H1 (cell line): ENCODE measurements around the gene LINC01488. TPM values are rescaled to one million over a fixed set of nuclear protein-coding genes. Genes with fewer than 3 reads are reported as not detected.

Experiments used
- CTCF ChIA-PET: fragments of 300-600 bp; sonication (Branson Sonifier 250); formaldehyde crosslinking; loops from one replicate; lab custom pipeline; 2021; ENCODE audit not compliant: partially characterized antibody; lab: Charles Lee
- POLR2A ChIA-PET: fragments of 300-600 bp; sonication (Branson Sonifier 250); formaldehyde crosslinking; loops from one replicate; lab custom pipeline; 2021; ENCODE audit warnings: inconsistent platforms; ENCODE audit not compliant: partially characterized antibody; lab: Charles Lee
- DNase-seq, 2 experiments: peaks; one replicate each; pipeline versions ENCODE4 v3.0.0 to v3.0.0-alpha.2; 2010 to 2022; ENCODE audit warnings: low spot score in 2 of 2, low read depth in 1 of 2, mixed read lengths in 1 of 2
- FAIRE-seq: peaks from 2 replicates; lab custom pipeline; 2011; peaks lifted over from hg19 to GRCh38; lab: Jason Lieb, UNC
- H2AFZ ChIP-seq: 2 replicates; pipeline ENCODE4 v1.8.1; 2012; ENCODE audit warnings: low read length, inconsistent platforms
- H2AK5ac ChIP-seq: 2 replicates; pipeline ENCODE4 v1.6.1; 2013; ENCODE audit warnings: low read depth, low read length
- H2BK120ac ChIP-seq: replicated peaks from 2 replicates; pipeline ENCODE3; 2013; ENCODE audit warnings: low read depth, low read length, inconsistent platforms
- H2BK12ac ChIP-seq: 2 replicates; pipeline ENCODE4 v1.6.1; 2013; ENCODE audit warnings: low read depth, low read length
- H2BK15ac ChIP-seq: 2 replicates; pipeline ENCODE4 v1.6.1; 2013; ENCODE audit warnings: low read length
- H2BK20ac ChIP-seq: 2 replicates; pipeline ENCODE4 v1.6.1; 2013; ENCODE audit warnings: low read length
- H2BK5ac ChIP-seq: 2 replicates; pipeline ENCODE4 v1.6.1; 2013; ENCODE audit warnings: low read depth, low read length
- H3K14ac ChIP-seq: 2 replicates; pipeline ENCODE4 v1.6.1; 2013; ENCODE audit warnings: inconsistent platforms; ENCODE audit not compliant: insufficient read length
- H3K18ac ChIP-seq: 2 replicates; pipeline ENCODE4 v1.6.1; 2013; ENCODE audit warnings: low read length; ENCODE audit errors: extremely low read depth
- H3K23ac ChIP-seq: 2 replicates; pipeline ENCODE4 v1.6.1; 2013; ENCODE audit warnings: inconsistent platforms; ENCODE audit not compliant: insufficient read length
- H3K23me2 ChIP-seq: 2 replicates; pipeline ENCODE4 v1.6.1; 2013; ENCODE audit warnings: low read depth, low read length
- H3K27ac ChIP-seq: 2 replicates; pipeline ENCODE4 v1.6.1; 2011; ENCODE audit warnings: low read depth, low read length, inconsistent platforms
- H3K27me3 ChIP-seq, 4 experiments: replicated peaks in 1 of 4; 1 replicate in 1 of 4; 2 replicates in 3 of 4; pipeline versions ENCODE4 v1.6.1 to v1.8.1; 2011 to 2013; ENCODE audit warnings: low read length in 3 of 4, mild to moderate bottlenecking in 3 of 4, inconsistent platforms in 2 of 4, mixed read lengths in 2 of 4, moderate library complexity in 1 of 4; ENCODE audit not compliant: control insufficient read depth in 3 of 4, insufficient read depth in 3 of 4; ENCODE audit errors: extremely low read depth in 1 of 4
- H3K36me3 ChIP-seq, 4 experiments: 2 replicates each; pipeline versions ENCODE4 v1.6.1 to v1.8.1; 2011 to 2013; ENCODE audit warnings: mild to moderate bottlenecking in 4 of 4, low read length in 3 of 4, moderate library complexity in 2 of 4, control low read depth in 1 of 4, inconsistent platforms in 1 of 4; ENCODE audit not compliant: insufficient read depth in 4 of 4, control insufficient read depth in 2 of 4
- H3K4ac ChIP-seq: replicated peaks from 2 replicates; pipeline ENCODE3; 2013; ENCODE audit warnings: low read length, low read depth, mixed read lengths, inconsistent platforms; ENCODE audit not compliant: insufficient read length
- H3K4me1 ChIP-seq, 4 experiments: replicated peaks in 1 of 4; 1 replicate in 1 of 4; 2 replicates in 3 of 4; pipeline versions ENCODE4 v1.6.1 to v1.8.1; 2011 to 2013; ENCODE audit warnings: low read length in 3 of 4, inconsistent platforms in 2 of 4, mixed read lengths in 1 of 4; ENCODE audit not compliant: insufficient read depth in 4 of 4, control insufficient read depth in 3 of 4
- H3K4me2 ChIP-seq, 2 experiments: 2 replicates each; pipeline versions ENCODE4 v1.6.1 to v1.8.1; 2011 to 2013; ENCODE audit warnings: low read depth in 2 of 2, low read length in 2 of 2, control low read depth in 1 of 2, inconsistent platforms in 1 of 2, mild to moderate bottlenecking in 1 of 2; ENCODE audit not compliant: insufficient read depth in 1 of 2
- H3K4me3 ChIP-seq, 4 experiments: fragments of 200-600, 300-600 bp in 1 of 4; sonication (generic), shearing (Covaris generic), sonication (Bioruptor Twin) in 1 of 4; 2 replicates each; pipeline versions ENCODE4 v1.5.1 to v1.8.1; 2011 to 2016; ENCODE audit warnings: low read length in 4 of 4, low read depth in 3 of 4, control low read depth in 2 of 4, inconsistent platforms in 2 of 4, mild to moderate bottlenecking in 2 of 4, mixed read lengths in 1 of 4, moderate library complexity in 1 of 4; ENCODE audit not compliant: insufficient read depth in 2 of 4; ENCODE audit errors: extremely low read depth in 1 of 4
- H3K56ac ChIP-seq: replicated peaks from 2 replicates; pipeline ENCODE3; 2013; ENCODE audit warnings: low read depth, mild to moderate bottlenecking, mixed read lengths, low read length, inconsistent platforms; ENCODE audit not compliant: insufficient read length
- H3K79me1 ChIP-seq: 2 replicates; pipeline ENCODE4 v1.6.1; 2013; ENCODE audit warnings: low read depth, low read length, control low read depth
- H3K79me2 ChIP-seq, 2 experiments: 2 replicates each; pipeline versions ENCODE4 v1.6.1 to v1.8.1; 2012 to 2013; ENCODE audit warnings: low read length in 2 of 2, mild to moderate bottlenecking in 2 of 2, inconsistent platforms in 1 of 2; ENCODE audit not compliant: insufficient read depth in 2 of 2, control insufficient read depth in 1 of 2
- H3K9ac ChIP-seq, 4 experiments: replicated peaks in 1 of 4; 1 replicate in 1 of 4; 2 replicates in 3 of 4; pipeline versions ENCODE4 v1.6.1 to v1.8.1; 2011 to 2013; ENCODE audit warnings: low read depth in 3 of 4, low read length in 3 of 4, control low read depth in 2 of 4, mild to moderate bottlenecking in 2 of 4, moderate library complexity in 2 of 4, inconsistent platforms in 1 of 4; ENCODE audit errors: extremely low read depth in 1 of 4
- H3K9me3 ChIP-seq, 2 experiments: 2 replicates each; pipeline versions ENCODE4 v1.6.1 to v1.8.1; 2012 to 2013; ENCODE audit warnings: mild to moderate bottlenecking in 2 of 2, moderate library complexity in 2 of 2, control low read depth in 1 of 2, inconsistent platforms in 1 of 2, low read depth in 1 of 2, low read length in 1 of 2, mixed read lengths in 1 of 2; ENCODE audit not compliant: insufficient read depth in 2 of 2
- H4K20me1 ChIP-seq, 2 experiments: replicated peaks in 1 of 2; 2 replicates each; pipeline versions ENCODE3 to v1.8.1; 2011 to 2013; ENCODE audit warnings: inconsistent platforms in 2 of 2, low read length in 2 of 2, mild to moderate bottlenecking in 1 of 2; ENCODE audit not compliant: insufficient read depth in 2 of 2, control insufficient read depth in 1 of 2
- H4K5ac ChIP-seq: 2 replicates; pipeline ENCODE4 v1.6.1; 2013; ENCODE audit warnings: low read length, low read depth, mixed read lengths, inconsistent platforms; ENCODE audit not compliant: insufficient read length
- H4K8ac ChIP-seq: 2 replicates; pipeline ENCODE4 v1.8.0; 2013; ENCODE audit warnings: mild to moderate bottlenecking, moderate library complexity, low read length, inconsistent platforms; ENCODE audit not compliant: insufficient read depth; ENCODE audit errors: extremely low read depth
- H4K91ac ChIP-seq: replicated peaks from 2 replicates; pipeline ENCODE3; 2013; ENCODE audit warnings: low read length, mixed read lengths, inconsistent platforms; ENCODE audit not compliant: insufficient read length
- CHD2 ChIP-seq: IDR thresholded peaks from 2 replicates; pipeline ENCODE4 v1.6.1; 2012; ENCODE audit warnings: low read length, improper control_type of control experiment
- EGR1 ChIP-seq: IDR thresholded peaks from 2 replicates; pipeline ENCODE4 v1.6.1; 2011; ENCODE audit warnings: low read depth, low read length, borderline replicate concordance
- JUND ChIP-seq: IDR thresholded peaks from 2 replicates; pipeline ENCODE4 v1.6.1; 2011; ENCODE audit warnings: mild to moderate bottlenecking, improper control_type of control experiment, low read length
- KDM4A ChIP-seq: IDR thresholded peaks from one replicate; pipeline ENCODE4 v1.7.1; 2012; ENCODE audit warnings: low read depth, mild to moderate bottlenecking, moderate library complexity, low read length, inconsistent platforms; ENCODE audit not compliant: severe bottlenecking
- NRF1 ChIP-seq: IDR thresholded peaks from 2 replicates; pipeline ENCODE4 v1.6.1; 2011; ENCODE audit warnings: mild to moderate bottlenecking, low read depth, low read length, improper control_type of control experiment
- POLR2A ChIP-seq, 2 experiments: IDR thresholded peaks; 1 replicate in 1 of 2; 2 replicates in 1 of 2; pipeline ENCODE4 v1.6.1; 2011; ENCODE audit warnings: low read depth in 2 of 2, low read length in 2 of 2, mild to moderate bottlenecking in 2 of 2; ENCODE audit errors: control extremely low read depth in 1 of 2
- RAD21 ChIP-seq, 2 experiments: IDR thresholded peaks in 1 of 2; conservative IDR thresholded peaks in 1 of 2; 2 replicates each; pipeline ENCODE4 v1.6.1; 2011; ENCODE audit warnings: low read depth in 2 of 2, low read length in 2 of 2, improper control_type of control experiment in 1 of 2, inconsistent platforms in 1 of 2, mild to moderate bottlenecking in 1 of 2, moderate library complexity in 1 of 2
- RBBP5 ChIP-seq: IDR thresholded peaks from 2 replicates; pipeline ENCODE4 v1.7.1; 2012; ENCODE audit warnings: low read depth, mild to moderate bottlenecking, inconsistent platforms, low read length, moderate library complexity, borderline replicate concordance
- SP1 ChIP-seq: IDR thresholded peaks from 2 replicates; pipeline ENCODE4 v1.6.1; 2011; ENCODE audit warnings: low read depth, low read length
- TAF1 ChIP-seq: IDR thresholded peaks from 2 replicates; pipeline ENCODE4 v1.6.1; 2011; ENCODE audit warnings: mild to moderate bottlenecking, low read depth, low read length
- ZNF274 ChIP-seq: IDR thresholded peaks from 2 replicates; pipeline ENCODE4 v1.7.0; 2012; ENCODE audit warnings: low read length, borderline replicate concordance; ENCODE audit errors: extremely low read depth
- WGBS, 2 experiments: shearing (Covaris generic) in 1 of 2; methylation state at CpG; one replicate each; pipeline versions ENCODE4 v1.1.6 to v1.1.7; 2013 to 2015; ENCODE audit warnings: low lambda C conversion rate in 2 of 2, mixed read lengths in 2 of 2, inconsistent platforms in 1 of 2, low coverage in 1 of 2, missing lambda C conversion rate in 1 of 2; ENCODE audit not compliant: insufficient replicate concordance in 2 of 2, insufficient coverage in 1 of 2, insufficient read length in 1 of 2; ENCODE audit errors: extremely low coverage in 1 of 2, missing lambda C conversion rate in 1 of 2; 5-methylcytosine and 5-hydroxymethylcytosine counted together
- polyA plus RNA-seq, 7 experiments: library from polyadenylated mRNA; depleted of rRNA in 3 of 7; stranded (reverse) in 5 of 7; unstranded in 2 of 7; fragments of >200 nt in 5 of 7; fragments of 200-250 nt in 2 of 7; gene quantifications; 1 replicate in 5 of 7; 2 replicates in 1 of 7; 4 replicates in 1 of 7; pipeline versions ENCODE4 v1.2.1 to v1.2.3, GENCODE V29; 2011 to 2013; ENCODE audit warnings: missing spikeins in 2 of 7, mixed read lengths in 2 of 7
- total RNA-seq: library from RNA; stranded (reverse); fragmentation: NEBNext Ultra II Directional; extraction: Animal tissue kit (Norgen Biotek cat#: 25700); gene quantifications from 2 replicates; pipeline ENCODE4 v1.2.1, GENCODE V29; 2021

Gene LINC01488
- total and polyA plus RNA-seq, 2 of the 8 experiments (the other 6 are each of a cell fraction or from before 2014, with no cell fraction given) = not detected

GRCh38 chr11:69501891-69502860 lies 20.7 kb downstream of the LINC01488 start:
- H3K23ac ChIP-seq = no peak overlapping the region
- no peak overlapping the region for H3K4me3 ChIP-seq
- 0 out of 7 replicates have a peak, but pooled peaks cover 0 to under 1% (median 0%) of the 10 kb centered on the region in 4 experiments for H3K4me1 ChIP-seq
- H3K56ac ChIP-seq = no peak overlapping the region
- H3K27me3 ChIP-seq = no peaks in the 10 kb centered on the region
- H4K20me1 ChIP-seq = no peaks in the 10 kb centered on the region
- no peak overlapping the region for H2BK15ac ChIP-seq
- peak overlapping the region; percentile 40; the same call in 1 of the 2 replicates for H2BK5ac ChIP-seq
- FAIRE-seq (no peak), DNase-seq (no peak)
- no peaks in the 10 kb centered on the region for H3K79me1 ChIP-seq
- H3K79me2 ChIP-seq = no peaks in the 10 kb centered on the region
- no peak overlapping the region for H3K14ac ChIP-seq
- no peak overlapping the region for H2AK5ac ChIP-seq
- H2BK20ac ChIP-seq = 0 out of 2 replicates have a peak overlapping the region, but pooled peaks have one; percentile 48
- H3K23me2 ChIP-seq = peaks cover 3% of the 10 kb centered on the region; the same call in 1 of the 2 replicates
- H4K5ac ChIP-seq = no peak overlapping the region
- H3K18ac ChIP-seq = no peak overlapping the region
- no peak overlapping the region for H3K9ac ChIP-seq
- H2AFZ ChIP-seq = no peak overlapping the region
- no peaks in the 10 kb centered on the region for H3K36me3 ChIP-seq
- no peak overlapping the region for H3K4ac ChIP-seq
- no peak overlapping the region for H3K4me2 ChIP-seq
- no peaks in the 10 kb centered on the region for H3K9me3 ChIP-seq
- peak overlapping the region; percentile 30; the same call in 1 of the 2 replicates for H2BK12ac ChIP-seq
- H3K27ac ChIP-seq = no peak overlapping the region
- no peak overlapping the region for H2BK120ac ChIP-seq
- 91% methylated on average over 23 of the region's 26 CpGs; no CpG with 5 or more reads in 1 of the 2 experiments for WGBS, 2 experiments
- ChIA-PET POLR2A (no interaction called here), CTCF (no interaction called here)
- no peak overlapping the region for H4K91ac ChIP-seq
- H4K8ac ChIP-seq = peak overlapping the region; percentile 59; the same call in 1 of the 2 replicates
- TF ChIP-seq EGR1 = no peak
- no peak for TF ChIP-seq POLR2A (IDR thresholded peaks at IDR 0.05; ENCODE audit: control extremely low read depth in 1 of 2, low read depth in 2 of 2, low read length in 2 of 2)
- no peak for TF ChIP-seq TAF1
- TF ChIP-seq JUND = no peak
- no peak for TF ChIP-seq RBBP5
- no peak for TF ChIP-seq CHD2
- TF ChIP-seq NRF1 = no peak
- no peak for TF ChIP-seq KDM4A
- TF ChIP-seq RAD21 (IDR thresholded peaks at IDR 0.05 in 1 of 2, conservative IDR thresholded peaks at IDR 0.05 in 1 of 2; ENCODE audit: low read depth in 2 of 2, low read length in 2 of 2) = no peak
- no peak for TF ChIP-seq ZNF274
- TF ChIP-seq SP1 = no peak
